SKM-1 (cell line): Measurements from ENCODE around the gene PSMB9.
"Not testable (repeated sequence)": the region's sequence is repeated elsewhere in the genome, so short reads cannot be mapped to it uniquely, and the experiment has no call there.

Source experiments
- DNase-seq: peaks from one replicate; lab custom pipeline; 2025; ENCODE audit not compliant: unreplicated experiment; lab: John Stamatoyannopoulos, UW

The PSMB9 gene

GRCh38 chr6:32853541-32854375 is at the start of gene PSMB9, which contains the start of gene TAP1:
PSMB9 (plus strand) TSS chr6:32854192; CDS start chr6:32854230, 38 bp downstream.
TAP1 (minus strand) TSS chr6:32853704; CDS start chr6:32853636, 68 bp downstream.
- DNase-seq = peak; percentile 80

GRCh38 chr6:32805404-32805803 is 48.6 kb upstream of the PSMB9 start:
- not testable (repeated sequence) for DNase-seq

- no peak for DNase-seq
Measured at GRCh38 chr6:32807020-32807580, 46.9 kb upstream of the PSMB9 start.

- no peak for DNase-seq
Measured at GRCh38 chr6:32809171-32809570, 44.8 kb upstream of the PSMB9 start.

- DNase-seq = no peak
Measured at GRCh38 chr6:32814145-32814544, 39.8 kb upstream of the PSMB9 start.

- DNase-seq = no peak
Measured at GRCh38 chr6:32815115-32815514, 38.9 kb upstream of the PSMB9 start.

GRCh38 chr6:32815996-32816395 is 38.0 kb upstream of the PSMB9 start:
- no peak for DNase-seq

- no peak for DNase-seq
Measured at GRCh38 chr6:32816746-32817204, 37.2 kb upstream of the PSMB9 start, which contains the start of gene HLA-DOB. HLA-DOB (minus strand) TSS chr6:32817002; CDS start chr6:32816951, 51 bp downstream.

GRCh38 chr6:32818867-32819266 is 35.1 kb upstream of the PSMB9 start:
- no peak for DNase-seq

- no peak for DNase-seq
Measured at GRCh38 chr6:32819729-32820128, 34.3 kb upstream of the PSMB9 start.

GRCh38 chr6:32825966-32826365 is 28.0 kb upstream of the PSMB9 start:
- DNase-seq = no peak

GRCh38 chr6:32827025-32827424 is 27.0 kb upstream of the PSMB9 start:
- DNase-seq = no peak

- DNase-seq = no peak
Measured at GRCh38 chr6:32829495-32829894, 24.5 kb upstream of the PSMB9 start.

- DNase-seq = no peak
Measured at GRCh38 chr6:32830017-32830416, 24.0 kb upstream of the PSMB9 start.

GRCh38 chr6:32830936-32831335 is 23.1 kb upstream of the PSMB9 start:
- no peak for DNase-seq

- no peak for DNase-seq
Measured at GRCh38 chr6:32832535-32832934, 21.5 kb upstream of the PSMB9 start.

GRCh38 chr6:32833664-32834063 is 20.3 kb upstream of the PSMB9 start:
- DNase-seq = no peak

GRCh38 chr6:32835167-32835893 is 18.7 kb upstream of the PSMB9 start:
- DNase-seq = no peak

- DNase-seq = no peak
Measured at GRCh38 chr6:32836873-32837272, 17.1 kb upstream of the PSMB9 start.

GRCh38 chr6:32837651-32838113 is 16.3 kb upstream of the PSMB9 start:
- DNase-seq = no peak
